Panc1 (cell line): Measurements from ENCODE around the gene CDC37L1. TPM values are rescaled to one million over a fixed set of nuclear protein-coding genes. Genes with fewer than 3 reads are reported as not detected.

ENCODE experiments used
- ATAC-seq: fragments of 200-7000 bp; cut with Tn5 transposase; 2 replicates; pipeline ENCODE4 v1.9.1; 2020; ENCODE audit warnings: mild to moderate bottlenecking, moderate library complexity
- BruUV-seq: library from RNA; stranded (reverse); fragments of 400-500 nt; replicated peaks from 2 replicates; lab custom pipeline; 2021; lab: Mats Ljungman, UMichigan
- CTCF ChIA-PET: fragments of 300-600 bp; sonication (Branson Sonifier 250); formaldehyde crosslinking; loops from one replicate; lab custom pipeline; 2022; ENCODE audit warnings: antibody characterized with exemption; lab: Charles Lee
- POLR2A ChIA-PET: fragments of 300-600 bp; sonication (Branson Sonifier 250); formaldehyde crosslinking; loops from one replicate; lab custom pipeline; 2022; ENCODE audit warnings: antibody characterized with exemption; lab: Charles Lee
- DNase-seq: peaks from one replicate; pipeline ENCODE4 v3.0.0-alpha.2; 2010; ENCODE audit warnings: low read depth, low spot score
- H3K27ac ChIP-seq: 2 replicates; pipeline ENCODE4 v1.5.1; 2011; ENCODE audit warnings: mild to moderate bottlenecking, low read length, inconsistent platforms
- H3K27me3 ChIP-seq: fragments of 200-500 bp; sonication (Bioruptor generic); 2 replicates; pipeline ENCODE4 v1.6.0; 2014; ENCODE audit warnings: low read length, inconsistent platforms; ENCODE audit not compliant: control insufficient read depth, insufficient read depth
- H3K36me3 ChIP-seq: fragments of 200-500 bp; sonication (Bioruptor generic); 2 replicates; pipeline ENCODE4 v1.5.1; 2014; ENCODE audit warnings: inconsistent platforms, mild to moderate bottlenecking, low read length, moderate library complexity; ENCODE audit not compliant: control insufficient read depth, insufficient read depth
- H3K4me1 ChIP-seq: 2 replicates; pipeline ENCODE4 v1.5.1; 2011; ENCODE audit warnings: inconsistent platforms, mild to moderate bottlenecking, low read length, moderate library complexity; ENCODE audit not compliant: control insufficient read depth, insufficient read depth
- H3K4me3 ChIP-seq, 2 experiments: 2 replicates each; pipeline ENCODE4 v1.5.1; 2011 to 2012; ENCODE audit warnings: low read depth in 2 of 2, low read length in 2 of 2, mild to moderate bottlenecking in 2 of 2, inconsistent platforms in 1 of 2, moderate library complexity in 1 of 2
- H3K9me3 ChIP-seq: fragments of 200-500 bp; sonication (Bioruptor generic); 2 replicates; pipeline ENCODE4 v1.5.1; 2014; ENCODE audit warnings: low read depth, mild to moderate bottlenecking, inconsistent platforms, low read length, moderate library complexity; ENCODE audit not compliant: control insufficient read depth, insufficient read depth
- POLR2AphosphoS5 ChIP-seq: IDR thresholded peaks from 2 replicates; pipeline ENCODE4 v1.6.1; 2012; ENCODE audit warnings: mild to moderate bottlenecking, low read depth, low read length, moderate library complexity
- REST ChIP-seq, 2 experiments: IDR thresholded peaks; 2 replicates each; pipeline ENCODE4 v1.6.1; 2011 to 2012; ENCODE audit warnings: low read depth in 2 of 2, control low read depth in 1 of 2, low read length in 1 of 2, mild to moderate bottlenecking in 1 of 2, moderate library complexity in 1 of 2; ENCODE audit not compliant: insufficient read depth in 1 of 2
- SIN3A ChIP-seq: IDR thresholded peaks from 2 replicates; pipeline ENCODE4 v1.6.1; 2012; ENCODE audit warnings: low read depth, mild to moderate bottlenecking, low read length, moderate library complexity, borderline replicate concordance; ENCODE audit not compliant: insufficient read depth
- TCF7L2 ChIP-seq: IDR thresholded peaks from 2 replicates; pipeline ENCODE4 v1.6.1; 2011; ENCODE audit warnings: mild to moderate bottlenecking, low read depth, low read length, inconsistent platforms
- in situ Hi-C: cut with HindIII; loops from 2 replicates; pipeline ENCODE4 v1.10.0; 2016; ENCODE audit warnings: low sequenced_read_pairs, low pct_unique_long_range_greater_than_20kb
- intact Hi-C: fragments of 100-400 bp; cut with micrococcal nuclease; formaldehyde crosslinking; loops from one replicate; pipeline ENCODE4 v1.10.0; 2022; ENCODE audit not compliant: unreplicated experiment
- total RNA-seq: library from RNA; stranded (reverse); gene quantifications from one replicate; pipeline ENCODE4 v1.2.1, GENCODE V29; 2021; ENCODE audit not compliant: unreplicated experiment
- TF ChIP-seq, protein P1 (sequence below): fragments of 450-650 bp; IDR thresholded peaks from 2 replicates; pipeline ENCODE4 v1.5.1; 2017; ENCODE audit warnings: mild to moderate bottlenecking

The CDC37L1 gene
- total RNA-seq, 1 experiment from 2014 or later, result 3.0 TPM

- DNase-seq, result no peak
- no peaks in the 10 kb centered on the region for H3K36me3 ChIP-seq
- no peaks in the 10 kb centered on the region for H3K9me3 ChIP-seq
- TF ChIP-seq REST (IDR thresholded peaks at IDR 0.05; ENCODE audit: insufficient read depth in 1 of 2, low read depth in 2 of 2, low read length in 1 of 2), result no peak
- no peak for TF ChIP-seq TCF7L2
- TF ChIP-seq, protein P1, sequence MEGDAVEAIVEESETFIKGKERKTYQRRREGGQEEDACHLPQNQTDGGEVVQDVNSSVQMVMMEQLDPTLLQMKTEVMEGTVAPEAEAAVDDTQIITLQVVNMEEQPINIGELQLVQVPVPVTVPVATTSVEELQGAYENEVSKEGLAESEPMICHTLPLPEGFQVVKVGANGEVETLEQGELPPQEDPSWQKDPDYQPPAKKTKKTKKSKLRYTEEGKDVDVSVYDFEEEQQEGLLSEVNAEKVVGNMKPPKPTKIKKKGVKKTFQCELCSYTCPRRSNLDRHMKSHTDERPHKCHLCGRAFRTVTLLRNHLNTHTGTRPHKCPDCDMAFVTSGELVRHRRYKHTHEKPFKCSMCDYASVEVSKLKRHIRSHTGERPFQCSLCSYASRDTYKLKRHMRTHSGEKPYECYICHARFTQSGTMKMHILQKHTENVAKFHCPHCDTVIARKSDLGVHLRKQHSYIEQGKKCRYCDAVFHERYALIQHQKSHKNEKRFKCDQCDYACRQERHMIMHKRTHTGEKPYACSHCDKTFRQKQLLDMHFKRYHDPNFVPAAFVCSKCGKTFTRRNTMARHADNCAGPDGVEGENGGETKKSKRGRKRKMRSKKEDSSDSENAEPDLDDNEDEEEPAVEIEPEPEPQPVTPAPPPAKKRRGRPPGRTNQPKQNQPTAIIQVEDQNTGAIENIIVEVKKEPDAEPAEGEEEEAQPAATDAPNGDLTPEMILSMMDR, result no peak
- no peak for TF ChIP-seq SIN3A
- TF ChIP-seq POLR2AphosphoS5, result no peak
- no peaks in the 10 kb centered on the region for H3K4me1 ChIP-seq
- H3K4me3 ChIP-seq, result no peak overlapping the region
- BruUV-seq, result no TSS peak
- ChIA-PET CTCF (no interaction called here), POLR2A (no interaction called here)
- intact Hi-C loops, result no loop called here
- in situ Hi-C loops, result no loop called here
- H3K27me3 ChIP-seq, result no peaks in the 10 kb centered on the region
- H3K27ac ChIP-seq, result no peak overlapping the region
- no peak for ATAC-seq
Measured at GRCh38 chr9:4686584-4686983, 7.2 kb downstream of the CDC37L1 start.

- H3K4me1 ChIP-seq, result no peaks in the 10 kb centered on the region
- in situ Hi-C loops (no loop called here), intact Hi-C loops (no loop called here)
- ATAC-seq (no peak), DNase-seq (no peak)
- no peak overlapping the region for H3K27ac ChIP-seq
- no TSS peak for BruUV-seq
- no peak overlapping the region for H3K4me3 ChIP-seq
- POLR2A ChIA-PET, result no interaction called here
- no peaks in the 10 kb centered on the region for H3K36me3 ChIP-seq
- CTCF ChIA-PET, result no interaction called here
- no peaks in the 10 kb centered on the region for H3K9me3 ChIP-seq
- TF ChIP-seq TCF7L2 (no peak), SIN3A (no peak), POLR2AphosphoS5 (no peak), REST (IDR thresholded peaks at IDR 0.05; ENCODE audit: insufficient read depth in 1 of 2, low read depth in 2 of 2, low read length in 1 of 2) (no peak)
- TF ChIP-seq, protein P1, result no peak
- no peaks in the 10 kb centered on the region for H3K27me3 ChIP-seq
Measured at GRCh38 chr9:4689021-4689420, 9.7 kb downstream of the CDC37L1 start.
